T-helper 2 cell (primary cell): ENCODE measurements around the gene TTC34.

Source experiments
- DNase-seq, 5 experiments: peaks; one replicate each; pipeline versions ENCODE4 v3.0.0 to v3.0.0-alpha.2; 2012 to 2022
- total RNA-seq, 2 donors: gene quantifications; one replicate each; lab custom pipeline; 2026; lab: John Stamatoyannopoulos, UW

The TTC34 gene, protein sequence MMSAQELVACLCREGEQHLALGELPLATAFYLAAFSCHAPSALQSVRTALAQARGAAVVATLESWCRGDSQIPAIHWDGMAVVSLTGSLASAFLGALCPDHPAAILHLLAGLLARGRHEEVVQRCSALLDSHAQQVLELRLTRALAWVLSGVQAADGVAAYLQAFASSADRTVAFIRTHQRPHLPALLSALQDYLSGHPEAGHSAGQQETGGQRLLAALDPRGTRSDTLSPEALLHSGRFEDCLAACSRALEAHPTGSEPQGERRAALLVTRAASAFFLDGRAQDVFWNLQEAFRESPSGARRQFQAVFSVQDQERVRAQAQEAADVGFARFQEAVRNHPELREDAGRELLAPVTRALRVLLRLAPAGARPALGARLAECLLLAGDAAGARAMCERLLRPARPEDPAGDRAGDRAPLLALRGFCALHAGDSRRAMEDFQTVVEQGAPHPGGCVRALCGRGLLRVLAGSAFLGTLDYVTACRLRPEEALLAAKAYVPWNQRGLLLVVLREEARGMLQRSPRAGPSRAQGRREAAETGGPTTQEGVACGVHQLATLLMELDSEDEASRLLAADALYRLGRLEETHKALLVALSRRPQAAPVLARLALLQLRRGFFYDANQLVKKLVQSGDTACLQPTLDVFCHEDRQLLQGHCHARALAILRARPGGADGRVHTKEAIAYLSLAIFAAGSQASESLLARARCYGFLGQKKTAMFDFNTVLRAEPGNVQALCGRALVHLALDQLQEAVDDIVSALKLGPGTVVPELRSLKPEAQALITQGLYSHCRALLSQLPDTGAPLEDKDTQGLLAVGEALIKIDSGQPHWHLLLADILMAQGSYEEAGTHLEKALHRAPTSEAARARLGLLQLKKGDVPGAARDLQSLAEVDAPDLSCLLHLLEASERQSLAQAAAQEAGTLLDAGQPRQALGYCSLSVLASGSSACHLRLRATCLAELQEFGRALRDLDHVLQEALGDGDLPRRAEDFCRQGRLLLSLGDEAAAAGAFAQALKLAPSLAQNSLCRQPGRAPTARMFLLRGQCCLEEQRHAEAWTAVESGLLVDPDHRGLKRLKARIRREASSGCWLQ
- total RNA-seq = 0.31 to 1.5 reads per million in 2 donors

DNA sequence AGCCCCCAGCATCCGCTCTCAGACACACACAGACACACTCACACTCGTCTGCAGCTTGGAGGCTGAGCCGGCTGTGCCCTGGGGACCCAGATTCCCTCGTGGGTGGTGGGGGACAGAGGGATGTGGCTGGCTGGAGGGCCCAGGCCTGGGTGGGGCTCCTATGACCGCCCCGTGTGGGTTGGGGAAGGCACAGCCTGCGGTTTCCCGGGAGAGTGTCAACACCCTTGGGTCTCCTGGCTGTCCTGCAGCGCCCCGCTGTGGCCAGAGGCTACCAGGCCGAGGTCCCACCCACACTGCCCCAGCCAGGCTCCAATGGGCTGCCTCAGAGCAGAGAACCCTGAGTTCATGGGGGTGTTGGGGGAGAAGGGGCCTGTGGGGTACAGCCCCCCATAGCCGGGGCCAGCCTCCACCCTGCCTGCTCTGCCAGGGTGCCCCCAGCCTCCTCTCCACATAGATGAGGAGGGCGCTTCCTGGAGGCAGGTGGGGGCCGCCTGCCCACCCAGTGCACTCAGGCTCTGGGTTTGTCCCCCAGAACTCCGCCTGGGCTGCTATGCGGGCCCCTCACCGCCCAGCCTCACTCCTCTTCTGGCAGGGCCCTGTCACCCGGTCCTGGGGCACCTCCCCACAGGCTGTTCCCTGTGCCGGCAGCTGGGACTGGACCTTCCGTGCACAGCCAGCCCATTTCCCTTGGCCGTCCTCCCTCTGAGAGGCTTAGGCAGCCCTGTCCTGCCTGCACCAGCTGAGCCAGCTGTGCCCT lies at the start of gene TTC34:
Gene TTC34, minus strand, starts transcription at position 159 of the 757 bp plus-strand sequence. CDS start 866 bp downstream, outside the sequence.
- DNase-seq = peak; percentile 10 to 63 (median 14)

DNA sequence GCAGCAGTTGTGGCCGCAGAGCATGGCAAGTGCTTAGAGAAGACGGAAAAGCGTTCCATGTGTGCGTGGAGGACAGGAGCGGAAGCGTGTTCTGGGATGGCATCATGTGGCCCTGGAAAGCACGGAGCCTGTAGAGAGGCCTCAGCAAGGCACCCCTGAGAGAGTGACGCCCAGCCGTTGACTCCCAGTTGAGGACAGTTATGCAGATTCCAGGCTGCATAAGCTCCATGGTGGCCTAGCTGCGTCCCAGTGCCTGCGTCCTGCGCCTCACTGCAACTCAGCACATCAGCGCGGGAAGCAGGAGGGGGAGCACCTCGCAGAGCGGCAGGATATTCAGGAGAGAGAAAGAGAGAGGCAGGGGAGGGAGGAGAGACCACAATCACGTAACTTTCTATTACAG lies 49.0 kb upstream of the TTC34 start:
- no peak for DNase-seq

DNA sequence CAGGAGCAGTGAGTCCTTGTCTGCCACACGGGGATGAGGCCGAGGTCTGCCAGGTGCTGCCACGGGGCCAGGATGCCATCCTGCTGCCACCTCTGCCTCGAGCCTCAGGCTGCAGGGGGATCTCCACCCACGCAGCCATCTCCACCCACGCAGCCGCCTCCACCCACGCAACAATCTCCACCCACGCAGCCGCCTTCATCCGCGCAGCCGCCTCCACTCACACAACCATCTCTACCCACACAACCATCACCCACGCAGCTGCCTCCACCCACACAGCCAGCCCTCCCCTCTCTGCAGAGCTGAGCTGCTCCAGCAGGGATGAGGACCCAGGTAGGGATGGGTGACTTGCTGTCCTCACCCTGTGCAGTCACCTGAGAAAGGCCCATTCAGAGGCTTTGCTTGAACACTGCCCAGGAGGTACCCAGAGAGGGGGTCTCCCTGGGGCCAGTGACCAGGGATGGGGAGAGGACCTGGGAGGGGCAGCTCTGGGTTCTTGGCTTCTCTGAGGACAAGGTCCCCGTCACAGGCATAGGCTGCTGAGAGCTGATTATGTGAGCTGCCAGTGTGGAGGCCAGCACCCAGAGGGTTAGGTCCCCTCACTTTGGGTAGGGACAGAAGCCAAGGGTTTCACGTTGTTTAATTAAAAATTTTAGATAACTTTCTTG lies 46.6 kb upstream of the TTC34 start:
- DNase-seq = no peak

DNA sequence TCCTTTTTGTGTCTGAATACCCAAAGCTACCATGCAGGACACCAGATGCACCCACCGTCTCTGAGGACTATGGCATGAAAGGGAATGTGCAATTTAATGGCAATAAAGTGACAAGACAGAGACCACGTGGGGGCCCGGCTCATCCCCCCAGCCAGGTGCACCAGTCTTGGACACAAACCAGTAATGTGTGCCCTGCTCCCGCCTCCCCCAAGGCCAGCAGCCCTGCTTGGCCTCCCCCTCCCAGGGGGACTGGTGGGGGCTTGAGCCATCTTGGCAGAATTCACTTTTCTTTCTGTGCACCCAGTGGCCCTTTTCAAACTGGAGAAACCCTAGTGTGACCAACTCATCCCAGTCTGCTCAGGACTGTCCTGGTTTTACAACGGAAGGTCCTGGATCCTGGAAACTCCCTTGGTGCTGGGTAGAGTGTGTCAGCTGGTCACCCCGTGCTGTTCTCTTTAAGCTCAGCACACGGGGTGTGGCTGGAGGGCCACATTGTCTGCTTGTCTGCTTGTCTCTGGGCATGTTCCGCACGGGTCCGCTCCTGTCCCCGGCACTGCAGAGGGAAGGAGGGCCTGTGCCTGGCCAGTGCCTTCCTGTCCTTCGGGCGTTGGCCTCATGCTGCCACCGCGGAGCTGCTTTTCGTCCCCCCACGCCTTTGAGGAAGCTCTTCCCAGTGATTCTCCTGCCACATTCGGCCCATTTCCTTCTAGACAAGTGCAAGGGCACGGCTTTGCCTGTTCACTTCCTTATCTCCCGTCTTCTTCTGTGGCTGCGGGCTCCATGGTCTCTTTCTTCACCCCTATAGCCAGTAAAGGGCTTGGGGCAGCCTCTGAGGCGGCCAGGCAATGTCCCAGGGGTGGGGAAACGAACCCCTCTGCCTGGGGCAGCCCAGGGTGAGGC lies 45.8 kb upstream of the TTC34 start:
- DNase-seq = no peak

DNA sequence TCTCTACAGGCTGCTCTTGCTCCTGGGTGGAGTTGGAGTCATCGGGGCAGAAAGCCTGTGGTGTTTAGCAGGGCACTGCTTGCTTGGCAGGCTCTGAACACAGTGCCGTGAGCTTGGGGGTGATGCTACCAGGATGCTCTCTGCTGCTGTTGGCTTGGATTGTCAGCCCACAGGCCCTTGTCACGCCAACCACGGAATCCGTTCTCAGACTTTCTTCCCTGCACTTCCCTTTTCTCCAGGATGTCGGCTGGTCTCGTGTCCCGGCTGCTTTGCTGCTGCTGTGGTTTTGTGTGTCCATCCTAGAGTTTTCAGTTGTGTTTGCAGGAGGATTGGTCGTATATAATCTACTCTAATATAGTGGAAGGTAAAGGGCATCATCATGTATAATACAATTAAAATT lies 44.4 kb upstream of the TTC34 start:
- no peak for DNase-seq

DNA sequence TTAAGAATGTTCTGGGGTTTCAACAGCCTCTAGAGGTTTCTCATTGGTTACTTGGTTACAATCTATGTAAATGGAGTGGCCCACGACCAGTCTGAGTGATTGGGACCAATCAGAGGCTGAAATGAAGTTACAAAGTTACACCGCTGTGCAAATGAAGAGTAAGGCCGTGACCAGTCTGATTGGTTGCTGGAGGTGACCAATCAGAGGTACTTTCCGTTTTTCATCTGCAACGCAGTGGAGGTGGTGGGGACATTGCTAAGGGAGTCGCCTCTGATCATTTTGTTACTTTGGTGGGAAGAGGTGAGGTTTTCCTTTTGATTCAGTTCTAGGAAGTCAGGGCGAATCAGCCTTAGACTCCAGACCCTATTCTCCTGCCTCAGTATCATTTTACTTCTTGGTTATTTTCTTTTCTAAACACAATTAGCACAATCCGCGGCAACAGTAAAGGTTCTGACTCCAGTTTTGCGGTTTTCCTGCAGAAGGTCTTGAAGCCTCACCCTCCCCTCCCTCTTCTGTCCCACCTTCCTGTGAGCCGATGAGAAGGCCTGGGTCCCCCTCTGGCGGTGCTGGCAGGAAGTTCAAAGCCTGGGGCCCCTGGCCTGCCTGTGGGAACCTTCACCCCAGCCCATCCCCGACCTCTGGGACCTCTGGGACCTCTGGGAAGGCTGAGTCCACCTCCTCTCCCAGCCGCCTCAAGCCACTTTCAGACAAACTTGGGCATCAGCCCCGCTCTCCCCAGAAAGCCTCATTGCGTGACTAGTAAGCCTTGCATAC lies 38.7 kb upstream of the TTC34 start:
- DNase-seq = peak in 4 of 5 experiments; percentile 31 to 49 (median 44)

DNA sequence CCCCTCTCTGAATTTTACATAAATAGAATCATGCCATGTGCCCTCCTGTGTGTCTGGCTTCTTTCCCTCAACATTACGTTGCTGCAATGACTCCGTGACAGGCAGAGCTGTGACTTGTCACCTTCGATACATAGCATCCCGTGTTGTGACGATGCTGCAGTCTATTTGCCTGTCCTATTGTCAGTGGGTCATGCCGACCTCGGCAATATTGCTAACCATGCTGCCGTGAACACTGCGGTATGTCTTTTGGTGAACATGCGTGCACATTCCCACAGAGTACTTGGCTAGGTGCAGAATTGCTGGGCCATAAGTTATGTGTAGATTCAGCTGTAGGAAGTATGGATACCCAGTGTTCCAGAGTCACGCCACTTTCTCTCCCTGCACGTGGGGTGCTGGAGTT lies 36.3 kb upstream of the TTC34 start:
- DNase-seq = no peak

DNA sequence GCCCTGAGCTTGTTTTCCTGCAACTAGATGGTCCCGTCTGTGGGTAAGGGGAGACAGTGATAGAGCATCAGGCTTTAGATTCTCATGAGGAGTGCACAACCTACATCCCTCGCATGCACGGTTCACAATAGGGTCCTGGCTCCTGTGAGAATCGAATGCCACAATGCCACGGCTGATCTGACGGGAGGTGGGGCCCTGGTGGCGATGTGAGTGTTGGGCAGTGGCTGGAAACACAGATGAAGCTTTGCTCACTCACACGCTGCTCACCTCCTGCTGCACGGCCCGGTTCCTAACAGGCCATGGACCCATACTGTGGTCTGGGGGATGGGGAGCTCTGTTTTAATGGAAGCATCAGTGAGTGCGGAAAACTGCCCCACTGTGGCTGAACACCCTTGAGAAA lies 35.8 kb upstream of the TTC34 start:
- no peak for DNase-seq

DNA sequence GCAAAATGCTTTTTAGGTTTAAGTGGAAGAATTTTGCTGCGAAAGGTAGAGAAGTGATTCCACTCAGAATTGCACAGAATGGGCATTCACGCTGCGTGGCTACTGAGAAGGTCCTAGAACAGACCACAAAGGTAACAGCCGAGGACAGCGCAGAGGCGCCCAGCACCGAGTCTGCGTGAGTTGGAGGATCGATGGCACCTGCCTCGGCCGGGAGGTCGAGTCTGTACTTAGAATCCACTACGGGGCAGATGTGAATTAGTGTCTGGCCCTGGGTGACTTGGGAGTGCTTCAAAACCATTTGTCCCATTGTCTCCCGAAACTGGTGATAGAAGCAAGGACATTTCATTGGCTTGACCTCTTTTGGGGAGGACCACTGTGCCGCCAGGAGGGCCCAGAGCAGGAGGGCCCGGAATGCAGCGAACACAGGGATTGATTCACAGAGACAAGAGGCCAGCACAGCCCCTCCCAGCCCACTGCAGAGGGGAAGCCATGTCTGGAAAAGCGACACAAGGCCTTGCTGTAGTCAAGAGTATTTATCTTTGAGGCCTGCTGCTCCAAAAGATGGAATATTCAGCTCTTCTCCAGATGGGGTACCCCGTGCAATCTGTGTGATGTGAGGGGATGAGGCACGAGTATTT lies 35.0 kb upstream of the TTC34 start:
- DNase-seq = no peak

DNA sequence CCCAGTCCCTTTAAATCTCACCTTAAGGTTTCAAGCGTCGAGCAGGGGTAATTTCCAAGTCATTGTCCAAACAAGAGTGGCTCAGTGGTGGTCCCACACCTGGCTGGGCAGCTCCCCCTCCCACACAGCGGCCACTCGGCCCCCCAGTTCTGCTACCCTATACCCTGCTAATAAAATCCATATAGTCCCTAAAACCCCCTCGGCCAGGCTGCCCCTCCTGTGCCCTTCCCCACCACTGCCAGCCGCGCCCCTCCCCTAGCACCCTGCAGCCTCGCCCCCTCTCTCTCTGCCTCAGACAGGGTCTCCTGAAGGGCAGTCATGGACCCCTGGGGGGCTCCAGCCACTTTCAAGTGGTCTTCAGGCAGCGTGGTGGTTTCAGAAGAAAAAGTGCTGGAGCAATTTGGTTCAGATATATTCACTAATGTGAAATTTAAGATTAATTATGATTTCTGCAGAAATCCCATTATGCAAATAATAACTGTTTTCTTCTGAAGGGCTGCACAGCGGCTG lies 34.2 kb upstream of the TTC34 start:
- DNase-seq = no peak

DNA sequence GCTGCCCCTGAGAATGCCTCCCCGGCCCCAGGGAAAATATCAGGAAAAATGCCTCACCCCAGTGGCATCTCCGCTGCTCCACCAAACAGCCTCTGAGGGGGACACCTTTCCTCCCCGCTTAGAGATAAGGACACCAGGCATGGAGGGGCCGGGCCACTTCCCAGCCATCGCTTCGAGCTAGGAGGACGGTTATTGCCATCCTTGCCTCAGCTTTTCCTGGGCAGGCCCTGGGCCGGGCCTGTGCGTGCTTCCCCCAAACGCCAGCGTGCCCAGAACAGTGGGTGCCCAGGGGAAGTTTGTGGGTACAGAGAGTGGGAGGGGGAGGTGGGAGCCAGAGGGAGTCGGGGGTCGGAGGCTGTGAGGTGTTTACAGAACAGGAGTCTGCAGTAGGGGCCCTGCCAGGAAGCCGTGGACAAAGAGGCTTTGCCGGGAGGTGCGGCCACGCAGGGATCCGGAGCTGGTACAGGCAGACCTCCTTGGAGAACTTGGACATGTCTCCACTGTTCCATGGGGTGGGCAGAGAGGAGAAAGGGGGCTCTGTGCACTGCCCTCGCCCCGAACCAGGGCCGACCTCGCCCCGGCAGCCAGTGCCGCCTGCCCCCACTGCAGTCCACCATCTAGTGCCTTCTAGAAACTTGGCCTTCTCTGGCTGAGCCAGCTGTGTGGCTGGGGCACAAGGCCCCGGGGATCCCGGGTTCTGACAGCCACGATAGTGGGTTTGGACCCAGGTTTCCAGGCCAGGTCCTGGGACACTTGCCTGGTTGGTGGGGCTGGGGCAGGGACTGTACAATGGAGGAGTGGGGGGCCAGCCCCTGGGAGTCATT lies 33.5 kb upstream of the TTC34 start:
- DNase-seq = no peak

DNA sequence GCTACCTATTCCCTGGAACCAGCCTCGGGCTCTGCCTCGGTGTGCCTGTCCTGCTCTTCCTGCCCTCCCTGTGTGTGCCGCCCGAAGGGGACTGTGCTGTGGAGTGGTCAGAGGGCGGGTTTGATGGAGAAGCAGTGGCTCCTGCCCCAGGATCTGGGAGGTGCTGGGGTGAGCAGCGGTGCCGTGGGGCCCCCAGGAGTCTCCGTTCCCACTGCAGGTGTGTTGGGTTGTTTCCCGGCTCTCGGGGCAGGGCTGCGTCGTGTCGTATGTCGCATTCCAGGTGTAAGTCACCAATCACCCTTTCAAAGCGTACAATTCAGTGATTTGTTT lies 32.6 kb upstream of the TTC34 start:
- no peak for DNase-seq

DNA sequence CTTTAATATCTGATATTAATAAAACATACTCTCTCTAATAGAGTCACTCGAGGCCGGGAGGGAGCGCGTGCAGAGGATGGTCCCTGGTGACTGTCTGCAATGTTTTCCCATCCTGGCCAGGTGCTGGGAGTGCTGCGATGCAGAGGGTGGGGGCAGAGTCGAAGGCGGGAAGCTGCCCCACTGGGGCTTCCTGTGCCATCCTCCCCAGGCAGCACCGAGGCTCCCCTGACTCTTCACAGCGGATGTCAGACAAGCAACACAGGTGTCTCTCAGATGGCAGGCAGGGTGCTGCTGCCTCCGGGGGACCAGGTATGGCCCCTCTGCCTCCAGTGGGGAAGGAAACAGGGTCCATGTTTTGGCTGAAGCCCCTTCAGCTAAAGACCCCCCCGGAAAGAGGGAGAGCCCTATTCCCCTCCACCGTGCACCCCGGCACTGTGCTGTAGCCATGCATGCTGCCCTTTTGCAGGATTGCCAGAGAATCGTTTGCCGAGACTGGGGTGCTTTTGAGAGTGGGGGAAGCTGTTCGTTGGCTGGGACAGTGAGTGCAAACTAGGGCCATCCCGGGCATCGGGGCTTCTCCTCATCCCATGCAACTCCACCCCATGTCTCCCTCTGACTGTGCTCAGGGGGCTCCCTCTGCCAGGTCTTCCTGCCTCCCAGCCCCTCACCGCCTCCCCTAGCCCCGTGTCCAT lies 32.1 kb upstream of the TTC34 start:
- DNase-seq = no peak

DNA sequence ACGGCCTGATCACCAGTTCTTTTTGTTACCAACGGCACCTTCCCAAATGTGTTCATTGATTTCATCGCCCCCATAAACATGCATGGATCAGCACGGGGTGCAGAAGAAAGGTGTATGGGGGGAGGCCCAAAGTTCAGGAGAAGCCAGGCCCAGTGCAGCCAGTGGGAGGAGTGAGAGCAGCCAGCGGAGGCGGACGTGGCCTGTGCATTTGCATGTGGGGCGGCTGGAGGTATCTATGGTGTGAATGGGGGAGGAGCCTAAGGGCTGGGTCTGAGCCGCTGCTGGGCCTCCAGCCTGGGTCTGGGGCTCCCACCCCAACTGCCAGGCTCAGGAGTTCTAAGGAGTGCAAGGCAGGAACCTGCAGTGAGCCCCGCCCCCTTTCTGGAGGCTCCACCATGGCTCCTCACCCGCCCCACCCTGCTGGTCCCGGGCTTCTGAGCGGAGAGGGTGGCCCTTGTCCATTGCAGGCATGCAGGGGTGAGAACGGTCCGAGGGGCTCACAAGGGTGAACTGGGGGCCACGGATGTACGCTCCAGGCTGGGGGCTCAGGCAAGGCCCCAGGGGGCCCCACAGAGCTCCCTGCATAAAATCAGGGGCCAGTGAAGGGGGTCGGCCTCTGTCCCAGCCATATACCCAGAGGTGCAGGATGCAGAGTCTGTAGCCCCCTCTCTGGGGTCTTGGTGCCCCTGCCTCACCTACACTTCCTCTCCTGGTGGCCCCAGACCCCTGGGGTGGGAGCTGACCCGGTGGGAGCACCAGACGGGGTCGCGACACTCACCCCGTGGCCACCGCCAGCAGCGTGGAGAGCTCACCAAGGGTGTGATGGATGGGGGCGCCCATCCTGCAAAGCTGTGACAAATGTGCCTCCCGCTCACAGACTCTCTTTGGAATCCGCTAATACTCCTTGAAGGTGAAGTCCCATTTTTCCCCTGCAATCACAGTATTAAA lies 31.3 kb upstream of the TTC34 start:
- DNase-seq = no peak

DNA sequence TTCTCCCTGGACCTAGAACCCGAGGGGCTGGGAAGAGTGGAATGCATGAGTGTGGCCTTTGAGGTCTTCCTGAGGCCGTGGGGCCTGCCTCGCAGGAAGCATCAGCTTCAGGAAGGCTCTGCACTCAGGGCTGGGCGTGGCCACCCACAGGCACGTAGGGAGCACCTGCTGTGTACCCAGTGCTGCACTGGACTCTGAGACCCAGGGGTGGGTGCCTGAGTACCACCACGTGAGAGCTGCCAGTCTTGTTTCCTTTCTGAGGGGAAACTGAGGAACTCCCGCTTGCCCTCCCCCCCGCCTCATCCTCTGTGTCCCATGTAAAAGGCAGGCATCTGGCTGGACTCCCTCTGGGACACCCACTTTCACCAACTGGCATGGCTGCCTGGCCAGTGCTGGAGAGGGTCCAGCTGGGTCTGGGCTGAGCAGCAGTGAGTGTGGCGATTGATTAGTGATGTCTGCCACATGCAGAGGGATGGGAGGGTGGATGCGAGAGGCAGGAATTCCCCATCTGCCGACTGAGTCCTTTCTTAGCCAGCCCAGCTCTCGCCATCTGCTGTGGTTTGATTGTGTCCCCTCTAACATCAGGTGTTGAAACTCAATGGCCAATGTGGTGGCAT lies 30.2 kb upstream of the TTC34 start:
- no peak for DNase-seq

DNA sequence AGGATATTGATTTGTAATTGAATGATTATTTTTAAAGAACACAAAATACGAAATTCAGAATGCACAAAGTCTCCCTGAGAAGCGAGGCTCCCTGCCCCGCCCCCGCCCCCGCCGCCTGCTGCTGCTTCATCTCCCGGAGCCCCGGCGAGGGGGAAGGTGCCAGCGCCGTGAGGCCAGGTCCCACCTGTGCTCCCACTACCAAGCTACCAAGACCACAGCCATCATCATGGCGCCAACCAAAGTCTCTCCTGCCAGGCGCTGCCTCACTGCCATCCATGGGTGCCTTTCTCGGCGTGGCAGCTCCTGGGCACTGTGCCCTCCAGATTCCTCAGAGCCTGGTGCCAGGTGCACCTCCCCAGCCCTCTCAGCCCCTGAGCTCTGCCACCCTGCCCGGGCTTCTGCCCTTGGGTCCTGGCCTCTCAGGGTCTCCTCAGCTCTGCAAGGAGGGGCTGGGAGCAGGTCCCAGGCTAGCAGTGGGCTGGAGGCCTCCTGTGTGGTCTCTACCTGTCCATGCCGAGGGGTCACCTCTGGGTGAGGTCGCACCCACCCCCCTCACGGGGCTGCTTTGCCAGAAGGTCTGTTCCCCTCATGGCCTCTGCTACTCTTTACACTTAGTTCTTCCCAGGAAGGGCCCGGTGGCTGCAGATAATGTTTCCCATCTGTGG lies 29.4 kb upstream of the TTC34 start:
- DNase-seq = no peak
